Left lung (tissue), 10 donors: ENCODE data around the gene HSPA9. TPM values are rescaled to one million over a fixed set of nuclear protein-coding genes. Genes with fewer than 3 reads are reported as not detected.

Source experiments
- ATAC-seq: fragments of 200-7000 bp; cut with Tn5 transposase; one replicate; pipeline ENCODE4 v1.9.1; 2020; ENCODE audit warnings: moderate library complexity
- DNase-seq, 4 donors: peaks; one replicate each; pipeline ENCODE4 v3.0.0-alpha.2; 2013 to 2020
- H3K27ac ChIP-seq, 2 donors: fragments of 200-600 bp; sonication (generic) in 1 of 2; one replicate each; pipeline versions ENCODE4 v1.5.0 to v1.8.0; 2020 to 2021
- H3K27me3 ChIP-seq, 2 donors: fragments of 200-600 bp; sonication (generic) in 1 of 2; one replicate each; pipeline versions ENCODE4 v1.5.0 to v1.8.0; 2020 to 2021
- H3K36me3 ChIP-seq, 2 donors: fragments of 200-600 bp; sonication (generic) in 1 of 2; one replicate each; pipeline versions ENCODE4 v1.5.0 to v1.8.0; 2020 to 2021
- H3K4me1 ChIP-seq, 2 donors: fragments of 200-600 bp; one replicate each; pipeline ENCODE4 v1.8.0; 2021
- H3K4me3 ChIP-seq, 2 donors: fragments of 200-600 bp; sonication (generic) in 1 of 2; one replicate each; pipeline versions ENCODE4 v1.5.0 to v1.8.0; 2020 to 2021; ENCODE audit warnings: mild to moderate bottlenecking in 1 of 2
- H3K9me3 ChIP-seq, 2 donors: fragments of 200-600 bp; sonication (generic) in 1 of 2; one replicate each; pipeline versions ENCODE4 v1.5.0 to v1.8.0; 2020 to 2021
- CTCF ChIP-seq, 2 donors: fragments of 200-600 bp; sonication (generic) in 1 of 2; IDR thresholded peaks; one replicate each; pipeline versions ENCODE4 v1.5.0 to v1.8.0; 2021; ENCODE audit warnings: antibody characterized with exemption in 2 of 2
- intact Hi-C, 2 donors: fragments of 100-400 bp; cut with DNase I; formaldehyde crosslinking; loops; one replicate each; pipeline versions ENCODE4 v1.11.2 to v1.14.2; 2022
- polyA plus RNA-seq, 6 donors: library from polyadenylated mRNA; unstranded; fragments of 120-200 nt; gene quantifications; one replicate each; pipeline ENCODE4 v1.2.1, GENCODE V29; 2013; ENCODE audit not compliant: insufficient read length in 6 of 6
- total RNA-seq, 2 donors: library from RNA; stranded (reverse); fragmentation: NEBNext Ultra II Directional; extraction: Animal tissue kit (Norgen Biotek cat#: 25700); gene quantifications; one replicate each; pipeline ENCODE4 v1.2.1, GENCODE V29; 2021
- donor health status: DM: no; HTN: yes; CAD: no.
- donor health status: DM: no; HTN: no; CAD: no.

The HSPA9 gene
- total and polyA plus RNA-seq, 8 donors, result 128 to 220 (median 209) TPM

DNA sequence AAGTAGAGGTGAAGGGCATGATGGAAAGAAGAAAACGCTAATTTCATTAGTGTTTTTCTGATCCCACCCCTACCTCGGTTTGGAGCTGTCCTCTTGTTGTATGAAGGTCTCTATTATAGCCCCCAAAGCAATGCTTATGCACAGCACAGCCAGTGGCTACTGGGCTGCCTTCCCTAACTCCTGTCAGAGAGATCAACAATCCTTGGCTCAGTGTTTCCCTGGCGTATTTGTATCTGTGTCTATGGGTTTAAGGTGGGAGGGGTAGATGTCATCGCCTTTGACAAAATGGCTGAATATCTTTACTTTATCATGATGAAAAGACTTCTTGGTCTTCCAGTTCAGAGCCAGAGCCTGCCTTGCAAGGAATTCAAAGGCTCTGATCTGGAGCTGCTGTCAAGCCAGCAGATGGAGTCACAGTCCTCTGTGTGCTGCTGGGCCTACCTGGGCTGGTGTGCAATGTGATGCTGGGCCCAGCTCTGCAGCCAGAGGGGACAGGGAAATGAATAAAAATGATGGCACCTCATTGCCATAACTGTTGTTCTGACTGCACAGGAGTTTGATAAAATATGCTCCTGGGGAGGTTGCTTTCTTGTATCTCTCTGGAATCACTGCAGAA lies 20.1 kb upstream of the HSPA9 start:
- Histone ChIP-seq H3K27me3 (no peaks in the 10 kb centered on the region), H3K27ac (no peak overlapping the region), H3K9me3 (no peaks in the 10 kb centered on the region), H3K4me1 (no peaks in the 10 kb centered on the region), H3K36me3 (no peaks in the 10 kb centered on the region), H3K4me3 (no peak overlapping the region)
- ATAC-seq, result peak; percentile 31
- DNase-seq, result no peak
- no peak for TF ChIP-seq CTCF (IDR thresholded peaks at IDR 0.05)
- intact Hi-C loops, result no loop called here

DNA sequence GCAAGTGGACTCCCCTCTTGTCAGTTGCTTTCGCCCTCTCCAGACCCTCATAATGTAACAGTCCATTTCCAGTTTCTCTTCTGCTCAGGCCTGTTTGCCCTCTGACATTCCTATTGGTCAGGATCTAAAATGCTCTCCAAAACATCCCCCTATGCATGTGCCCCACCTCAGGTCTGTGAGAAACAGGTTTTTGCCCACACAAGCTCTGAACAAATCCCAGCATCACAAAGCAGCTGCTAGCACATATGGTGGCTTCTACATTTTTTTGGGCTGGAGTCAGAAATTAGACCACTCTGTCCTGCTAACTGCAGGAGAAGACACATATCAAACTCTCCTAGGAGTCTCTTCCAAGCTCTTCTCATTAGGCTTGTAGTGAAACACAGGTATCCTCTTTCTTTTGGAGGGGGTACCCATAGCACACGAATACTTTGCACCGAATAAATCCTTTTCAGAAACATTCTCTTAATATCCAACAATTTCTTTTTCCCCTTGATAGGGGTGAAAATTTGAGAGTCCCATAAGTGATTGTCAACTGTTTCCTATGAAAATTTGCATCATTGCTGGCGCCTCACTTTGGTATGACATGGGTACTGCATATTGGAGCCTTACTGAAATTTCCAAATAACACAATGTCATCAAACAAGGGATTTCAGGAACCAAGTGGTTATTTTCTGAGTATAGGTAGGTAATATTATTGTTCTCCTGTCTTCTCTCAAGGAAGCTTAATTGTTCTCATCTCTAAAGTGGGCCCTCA lies 19.3 kb upstream of the HSPA9 start:
- no peaks in the 10 kb centered on the region for H3K36me3 ChIP-seq
- TF ChIP-seq CTCF (IDR thresholded peaks at IDR 0.05), result peak in 1 of 2 donors; percentile 16
- intact Hi-C loops, result no loop called here

GRCh38 chr5:138588013-138588788 lies 13.0 kb upstream of the HSPA9 start:
- Histone ChIP-seq H3K36me3 (no peaks in the 10 kb centered on the region), H3K4me3 (no peak overlapping the region), H3K27me3 (no peaks in the 10 kb centered on the region), H3K4me1 (no peaks in the 10 kb centered on the region), H3K9me3 (no peaks in the 10 kb centered on the region), H3K27ac (no peak overlapping the region)
- ATAC-seq (no peak), DNase-seq (no peak)
- intact Hi-C loops, result no loop called here
- no peak for TF ChIP-seq CTCF (IDR thresholded peaks at IDR 0.05)

More for the DNA sequence above, 19.3 kb upstream of the HSPA9 start:
- no peak overlapping the region for H3K4me3 ChIP-seq
- H3K9me3 ChIP-seq, result no peaks in the 10 kb centered on the region
- H3K27ac ChIP-seq, result no peak overlapping the region
- no peaks in the 10 kb centered on the region for H3K27me3 ChIP-seq
- H3K4me1 ChIP-seq, result no peaks in the 10 kb centered on the region
- DNase-seq (no peak), ATAC-seq (no peak)

DNA sequence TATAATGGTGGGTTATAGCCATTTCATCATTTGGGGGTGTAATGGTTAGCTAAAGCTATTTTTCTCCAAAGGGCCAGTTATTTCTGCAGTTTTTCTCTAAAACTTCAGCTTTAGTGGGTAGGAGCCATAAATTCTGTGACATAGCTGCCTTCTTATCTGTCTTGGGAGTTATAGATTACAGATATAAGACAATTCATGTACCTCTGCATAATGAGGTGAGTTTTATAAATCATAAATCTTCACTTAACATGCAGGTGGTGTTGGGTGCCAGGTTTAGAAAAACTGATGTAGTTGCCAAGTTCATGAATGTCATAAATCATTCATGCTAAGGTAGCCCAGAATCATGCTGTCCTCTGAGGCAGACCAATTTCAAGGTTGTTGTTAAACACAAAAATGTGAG lies 10.0 kb upstream of the HSPA9 start:
- no peak for TF ChIP-seq CTCF (IDR thresholded peaks at IDR 0.05)
- no peaks in the 10 kb centered on the region for H3K9me3 ChIP-seq
- DNase-seq, result no peak
- H3K4me3 ChIP-seq, result no peak overlapping the region
- no peak overlapping the region for H3K27ac ChIP-seq
- H3K4me1 ChIP-seq, result no peaks in the 10 kb centered on the region
- intact Hi-C loops, result no loop called here
- no peak for ATAC-seq
- H3K36me3 ChIP-seq, result no peaks in the 10 kb centered on the region
- no peaks in the 10 kb centered on the region for H3K27me3 ChIP-seq
